ENCODE results near the gene GMPPA.
A peak's percentile ranks its signal among the peaks of the same experiment; 100 is the strongest.

Gene GMPPA

DNA sequence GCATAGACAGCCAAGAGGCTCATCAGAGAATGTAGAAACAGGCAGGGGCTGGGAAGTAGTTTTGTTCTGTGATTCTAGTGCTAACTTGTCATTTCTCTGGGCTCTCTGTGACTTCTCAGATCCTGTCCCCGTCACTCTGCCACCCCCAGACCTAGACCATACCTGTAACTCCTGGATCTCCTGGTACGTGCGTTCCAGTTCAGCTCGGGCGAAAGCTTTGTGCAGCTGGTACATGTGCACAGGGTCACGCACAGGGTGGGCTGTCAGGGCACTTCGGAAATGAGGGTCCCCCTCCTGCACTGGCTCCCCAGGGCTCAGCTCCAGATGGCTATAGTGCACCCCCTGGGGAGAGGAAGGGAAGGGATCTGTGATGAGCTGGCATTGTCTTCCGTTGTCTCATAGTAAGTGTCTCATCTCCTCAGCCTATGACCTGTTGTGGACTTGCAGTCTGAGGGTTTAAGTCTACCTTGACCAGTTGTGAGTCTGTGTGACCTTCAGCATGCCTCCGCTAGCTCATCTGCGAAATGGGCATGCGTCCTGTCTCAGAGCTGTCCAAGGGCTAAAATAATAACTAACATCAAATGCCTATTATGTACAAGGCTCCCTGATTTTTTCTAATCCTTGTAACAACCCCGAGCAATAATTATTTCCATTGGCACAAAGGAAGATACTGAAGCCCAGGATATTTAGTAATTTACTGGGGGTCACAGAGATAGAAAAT lies 42.3 kb downstream of the GMPPA start:
- DNase-seq (ENCODE audit: low spot score) = no peak

DNA sequence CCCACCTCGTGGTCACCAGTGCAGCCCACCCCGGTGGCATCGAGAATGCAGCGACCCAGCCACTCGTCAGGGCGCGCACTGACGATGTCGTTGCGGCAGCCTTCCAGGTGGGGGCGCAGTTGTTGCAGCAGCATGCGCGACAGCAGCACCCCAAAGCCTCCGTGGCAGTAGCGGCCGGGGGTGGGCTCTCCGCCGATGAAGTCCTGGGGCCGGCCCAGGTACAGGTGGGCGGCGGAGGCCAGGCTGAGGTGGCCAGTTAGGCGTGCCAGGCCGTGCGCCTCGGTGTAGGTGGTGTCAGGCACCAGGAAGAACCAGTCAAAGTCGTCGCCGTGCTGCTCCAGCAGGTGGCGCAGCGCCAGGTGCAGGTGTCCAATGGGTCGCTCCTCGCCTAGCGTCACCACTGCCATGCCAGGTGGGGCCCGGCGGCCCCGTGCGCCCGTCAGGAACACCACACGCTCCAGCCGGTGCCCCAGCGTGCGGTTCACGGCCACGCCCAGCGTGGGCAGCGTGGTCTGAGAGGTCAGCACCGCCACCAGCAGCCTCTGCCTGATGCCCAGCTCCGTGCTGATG lies 43.0 kb downstream of the GMPPA start:
- peak; percentile 51 for DNase-seq (ENCODE audit: low spot score)

DNA sequence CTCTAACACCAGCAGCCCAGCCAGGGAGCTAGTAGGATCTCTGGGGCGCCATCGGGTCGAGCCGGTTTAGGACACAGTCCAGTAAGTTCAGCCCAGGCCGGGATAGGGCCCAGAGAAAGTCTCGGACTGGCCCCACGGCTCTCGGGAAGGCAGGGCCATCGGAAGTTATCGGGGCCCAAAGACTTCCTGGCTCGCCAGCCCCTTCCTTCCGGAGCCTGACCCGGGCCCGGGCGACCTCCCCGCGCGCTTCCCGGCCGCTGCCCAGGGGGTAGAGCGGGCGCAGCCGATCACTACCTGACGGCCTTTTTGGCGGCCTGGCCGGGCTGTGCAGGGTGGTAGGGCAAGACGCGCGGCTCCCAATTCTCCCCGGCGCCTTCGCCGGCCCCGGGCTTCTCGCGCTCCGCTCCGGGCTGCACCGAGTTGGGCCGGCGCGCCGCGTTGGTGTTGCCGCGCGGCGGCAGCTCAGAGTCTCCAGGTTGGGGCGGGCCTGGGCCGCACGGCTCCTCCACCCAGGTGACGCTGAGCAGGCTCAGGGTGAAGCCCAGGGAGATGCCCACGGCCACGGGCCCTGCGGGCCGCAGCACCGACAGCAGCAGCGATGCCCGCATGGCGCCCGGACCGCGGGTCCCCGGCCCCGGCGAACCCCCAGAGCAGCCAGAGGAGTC lies 44.4 kb downstream of the GMPPA start:
- no peak for DNase-seq (ENCODE audit: low spot score)

DNA sequence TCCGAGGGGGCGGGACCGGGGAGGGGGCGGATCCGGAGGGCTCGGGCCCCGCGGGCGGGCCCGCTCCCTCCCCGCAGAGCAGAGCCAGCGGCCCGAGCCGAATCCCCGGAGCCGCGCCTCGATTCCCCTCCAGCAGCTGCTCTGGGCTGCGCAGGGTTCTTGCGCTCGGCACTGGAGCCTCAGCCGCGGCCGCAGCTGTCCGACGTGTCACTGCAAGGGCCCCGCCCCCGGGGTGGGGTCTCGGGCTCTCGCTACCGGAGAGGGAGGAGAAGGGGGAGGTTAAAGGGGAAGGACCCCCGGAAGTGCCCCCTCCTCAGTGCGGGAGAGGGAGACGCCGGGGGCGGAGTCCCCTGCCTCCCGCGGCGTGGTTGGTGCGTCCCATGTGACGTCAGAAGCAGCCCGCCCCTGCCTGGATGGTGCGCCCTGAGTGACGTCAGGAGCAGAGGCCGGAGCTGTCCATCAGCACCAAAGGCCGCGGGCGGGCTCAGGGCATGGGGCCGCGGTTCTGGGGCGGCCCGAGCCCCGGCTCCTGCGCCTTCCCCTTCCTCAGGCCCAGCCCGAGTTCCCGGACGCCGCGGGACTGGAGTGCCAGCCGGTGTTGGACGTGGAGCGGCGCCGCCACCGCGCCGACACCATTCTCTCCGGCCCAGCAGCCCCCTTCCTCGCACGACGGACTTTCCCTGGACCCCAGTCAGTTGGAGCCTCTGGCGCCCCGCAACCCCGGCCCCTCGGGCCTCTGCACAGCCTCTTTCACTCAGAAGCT lies 45.1 kb downstream of the GMPPA start, which contains the start of the genes CHPF and TMEM198:
TSS of gene CHPF (minus strand) at position 214 of the 763 bp plus-strand sequence. CDS start 271 bp downstream, outside the sequence.
TSS of gene TMEM198 (plus strand) at position 433 of the 763 bp plus-strand sequence. CDS start 700 bp downstream, outside the sequence.
- DNase-seq (ENCODE audit: low spot score) = peak; percentile 99

DNA sequence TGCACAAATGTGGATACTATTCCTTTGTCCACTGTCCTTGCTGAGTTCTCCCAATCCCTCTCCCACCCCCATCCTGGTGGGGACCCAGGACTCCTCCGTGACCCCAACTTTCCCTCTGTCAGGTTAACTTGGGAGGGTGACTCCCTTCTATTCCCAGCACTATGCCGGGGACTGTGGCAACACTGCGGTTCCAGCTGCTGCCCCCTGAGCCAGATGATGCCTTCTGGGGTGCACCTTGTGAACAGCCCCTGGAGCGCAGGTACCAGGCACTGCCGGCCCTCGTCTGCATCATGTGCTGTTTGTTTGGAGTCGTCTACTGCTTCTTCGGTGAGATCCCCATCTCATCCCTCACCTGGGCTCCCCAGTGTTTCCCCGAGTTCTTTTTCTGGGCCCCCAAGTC lies 45.9 kb downstream of the GMPPA start:
- DNase-seq (ENCODE audit: low spot score) = no peak

DNA sequence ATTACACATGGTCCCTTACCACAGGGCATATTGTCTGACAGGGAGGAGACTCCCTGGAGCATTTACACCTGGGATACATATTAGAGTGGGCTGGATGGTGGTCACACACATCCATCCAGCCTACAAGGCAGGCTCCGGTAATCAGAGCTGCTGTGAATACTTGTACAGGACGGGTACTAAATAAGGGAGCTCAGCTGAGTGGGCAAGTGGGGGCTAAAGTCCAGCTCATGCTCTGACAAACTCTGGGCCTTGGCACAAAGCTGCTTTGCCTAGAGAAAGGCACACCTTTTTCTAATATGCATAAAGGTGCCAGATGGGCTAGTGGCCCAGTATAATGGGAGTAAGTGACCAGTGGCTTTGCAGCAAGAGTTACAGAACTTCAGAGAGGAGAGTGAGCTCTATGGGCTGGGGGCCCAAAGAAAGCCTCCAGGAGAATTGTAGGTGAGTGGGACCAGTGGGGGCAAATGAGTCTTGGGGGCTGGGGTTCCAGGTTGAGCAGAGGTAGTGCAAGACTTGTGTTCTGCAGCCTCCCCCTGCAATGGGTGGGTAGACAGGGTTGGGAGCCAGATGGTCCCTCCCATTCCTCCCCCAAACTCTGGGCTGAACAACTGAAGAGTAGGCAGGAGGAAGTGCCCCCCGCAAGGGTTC lies 46.7 kb downstream of the GMPPA start:
- no peak for DNase-seq (ENCODE audit: low spot score)

DNA sequence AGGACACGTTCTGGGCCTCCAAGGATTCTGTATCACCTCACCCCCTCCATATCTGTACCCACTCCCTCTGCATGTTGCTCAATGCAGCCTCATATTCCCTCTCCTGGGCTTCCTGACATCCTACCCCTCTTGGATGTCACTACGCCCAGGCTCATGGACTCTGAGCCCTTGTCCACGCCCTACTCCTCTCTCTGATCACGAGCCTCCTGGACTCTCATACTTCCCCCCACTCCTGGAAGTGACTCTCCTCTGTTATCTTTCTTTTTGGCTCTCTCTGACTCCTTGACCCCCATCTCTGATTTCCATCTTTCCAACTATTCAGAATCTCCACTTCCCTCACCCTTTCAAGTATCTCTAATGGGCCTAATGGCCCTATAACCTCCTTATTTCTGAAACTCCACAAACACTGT lies 47.3 kb downstream of the GMPPA start:
- no peak for DNase-seq (ENCODE audit: low spot score)

DNA sequence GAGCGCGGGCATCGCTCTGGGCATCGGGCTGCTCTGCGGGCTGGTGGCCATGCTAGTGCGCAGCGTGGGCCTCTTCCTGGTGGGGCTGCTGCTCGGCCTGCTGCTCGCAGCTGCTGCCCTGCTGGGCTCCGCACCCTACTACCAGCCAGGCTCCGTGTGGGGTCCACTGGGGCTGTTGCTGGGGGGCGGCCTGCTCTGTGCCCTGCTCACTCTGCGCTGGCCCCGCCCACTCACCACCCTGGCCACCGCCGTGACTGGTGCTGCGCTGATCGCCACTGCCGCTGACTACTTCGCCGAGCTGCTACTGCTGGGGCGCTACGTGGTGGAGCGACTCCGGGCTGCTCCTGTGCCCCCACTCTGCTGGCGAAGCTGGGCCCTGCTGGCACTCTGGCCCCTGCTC lies 48.9 kb downstream of the GMPPA start:
- DNase-seq (ENCODE audit: low spot score) = no peak

DNA sequence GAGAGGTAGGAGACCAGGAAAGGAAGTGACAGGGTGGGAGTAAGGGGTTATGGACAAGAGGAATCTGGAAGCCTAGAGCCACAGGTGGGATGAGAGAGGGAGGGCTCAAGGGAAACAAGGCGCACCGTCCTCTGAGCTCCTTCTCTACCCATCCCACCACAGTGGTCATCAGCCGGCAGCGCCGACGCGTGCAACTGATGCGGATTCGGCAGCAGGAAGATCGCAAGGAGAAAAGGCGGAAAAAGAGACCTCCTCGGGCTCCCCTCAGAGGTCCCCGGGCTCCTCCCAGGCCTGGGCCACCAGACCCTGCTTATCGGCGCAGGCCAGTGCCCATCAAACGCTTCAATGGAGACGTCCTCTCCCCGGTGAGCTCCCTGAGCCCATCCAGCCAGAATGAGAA lies 50.3 kb downstream of the GMPPA start:
- no peak for DNase-seq (ENCODE audit: low spot score)

DNA sequence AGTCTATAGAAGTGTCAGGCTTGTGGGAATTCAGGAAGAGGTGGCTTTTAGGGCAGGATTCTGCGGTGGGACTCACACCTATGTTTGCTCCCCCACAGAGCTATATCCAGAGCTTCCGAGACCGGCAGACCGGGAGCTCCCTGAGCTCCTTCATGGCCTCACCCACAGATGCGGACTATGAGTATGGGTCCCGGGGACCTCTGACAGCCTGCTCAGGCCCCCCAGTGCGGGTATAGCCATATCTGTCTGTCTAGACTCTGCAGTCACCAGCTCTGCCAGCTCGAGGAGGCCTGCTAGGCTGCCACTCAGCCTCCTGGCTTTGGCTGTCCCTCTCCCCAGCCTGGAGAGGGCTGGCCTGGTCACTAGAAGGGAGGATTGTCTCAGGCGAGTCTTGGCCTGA lies 50.9 kb downstream of the GMPPA start:
- no peak for DNase-seq (ENCODE audit: low spot score)

DNA sequence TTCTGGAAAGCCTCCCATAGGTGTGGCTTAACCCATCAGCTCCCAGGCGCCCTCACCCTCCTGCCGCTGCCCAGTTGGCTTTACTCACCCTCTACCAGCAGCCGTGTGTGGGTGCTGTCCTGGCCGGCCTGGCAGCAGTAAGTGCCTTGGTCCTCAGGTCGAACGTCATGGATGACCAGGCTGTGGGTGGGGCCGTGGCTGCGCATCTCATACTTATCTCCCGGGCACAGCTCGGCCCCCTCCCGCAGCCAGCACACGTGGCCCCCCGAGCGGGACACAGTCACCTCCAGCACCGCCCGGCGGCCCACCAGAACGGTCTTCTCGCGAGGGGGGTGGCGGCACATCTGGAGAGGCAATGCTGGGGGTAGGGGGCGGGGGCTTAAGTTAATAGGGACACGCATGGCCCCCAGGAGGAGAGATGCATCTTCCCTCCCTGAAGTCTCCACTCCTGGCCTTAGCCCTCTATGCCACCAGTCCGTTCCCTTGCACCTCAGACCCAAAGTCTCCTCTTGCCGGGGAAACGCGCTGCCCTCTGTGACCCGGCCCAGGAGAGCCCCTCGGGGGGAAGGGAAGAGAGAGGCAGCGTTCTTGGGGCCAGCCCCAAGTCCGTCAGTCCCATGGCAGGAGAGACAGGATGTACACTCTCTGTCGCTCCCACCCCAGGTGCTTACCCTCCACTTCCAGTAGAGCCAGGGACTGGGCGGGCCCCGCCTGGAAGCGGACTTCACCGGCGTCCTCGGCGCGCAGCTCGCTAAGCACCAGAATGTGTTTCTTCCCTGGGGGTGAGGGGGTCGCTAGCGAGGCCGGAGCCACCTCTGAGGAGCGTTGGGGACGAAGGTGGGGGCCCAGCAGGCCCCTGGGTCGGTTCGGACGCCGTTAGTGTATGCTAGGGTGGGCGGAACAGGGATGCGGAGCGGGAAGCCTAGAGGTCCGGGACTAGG lies 53.0 kb downstream of the GMPPA start:
- no peak for DNase-seq (ENCODE audit: low spot score)

DNA sequence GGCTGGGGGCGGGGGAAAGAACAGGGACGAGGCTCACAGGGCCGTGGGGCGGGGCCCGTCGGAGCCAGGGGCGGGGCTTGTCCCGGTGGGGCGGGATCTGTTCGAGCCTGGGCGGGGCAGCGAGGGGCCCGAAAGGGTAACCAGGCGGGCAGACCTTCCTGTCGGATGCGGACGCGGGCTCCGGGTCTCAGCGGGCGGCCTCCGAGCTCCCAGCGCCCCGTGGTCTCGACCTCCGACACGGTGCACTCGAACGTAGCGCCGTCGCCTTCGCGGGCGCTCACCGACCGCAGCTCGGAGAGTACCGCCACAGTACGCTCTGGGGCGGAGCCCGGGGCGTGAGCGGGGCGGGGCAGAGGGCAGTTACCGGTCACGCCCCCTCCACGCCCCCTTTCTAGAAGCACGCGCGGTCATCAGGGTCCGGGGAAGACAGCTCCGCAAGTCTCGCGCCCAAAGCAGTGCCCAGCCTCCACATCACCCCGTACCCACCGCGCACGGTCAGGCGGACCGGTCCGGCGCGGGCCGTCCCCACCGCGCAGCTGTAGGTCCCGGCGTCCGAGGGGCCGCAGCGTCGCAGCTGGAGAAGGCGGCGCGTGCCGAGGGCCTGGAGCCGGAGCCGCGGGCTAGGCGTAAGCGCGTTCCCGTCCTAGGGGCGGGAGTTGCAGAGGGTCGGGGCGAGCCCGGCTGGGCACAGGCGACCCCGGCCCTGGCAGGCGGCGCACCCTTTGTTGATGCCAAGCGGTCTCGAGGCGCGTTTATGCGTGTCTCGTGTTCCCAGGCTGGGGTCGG lies 53.9 kb downstream of the GMPPA start:
- DNase-seq (ENCODE audit: low spot score) = peak; percentile 52

DNA sequence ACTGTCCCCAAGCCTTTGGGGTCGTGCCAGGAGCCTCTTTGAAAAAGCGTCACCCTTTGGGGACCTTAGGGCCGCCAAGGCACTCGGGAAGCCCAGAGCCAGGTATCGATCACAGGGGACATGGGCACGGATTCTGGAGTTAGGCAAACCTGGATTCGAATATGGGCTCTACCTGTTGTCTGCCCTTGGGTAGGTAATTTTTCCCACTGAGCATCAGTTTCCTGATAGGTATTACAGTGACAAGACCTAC lies 54.4 kb downstream of the GMPPA start:
- DNase-seq (ENCODE audit: low spot score) = no peak

DNA sequence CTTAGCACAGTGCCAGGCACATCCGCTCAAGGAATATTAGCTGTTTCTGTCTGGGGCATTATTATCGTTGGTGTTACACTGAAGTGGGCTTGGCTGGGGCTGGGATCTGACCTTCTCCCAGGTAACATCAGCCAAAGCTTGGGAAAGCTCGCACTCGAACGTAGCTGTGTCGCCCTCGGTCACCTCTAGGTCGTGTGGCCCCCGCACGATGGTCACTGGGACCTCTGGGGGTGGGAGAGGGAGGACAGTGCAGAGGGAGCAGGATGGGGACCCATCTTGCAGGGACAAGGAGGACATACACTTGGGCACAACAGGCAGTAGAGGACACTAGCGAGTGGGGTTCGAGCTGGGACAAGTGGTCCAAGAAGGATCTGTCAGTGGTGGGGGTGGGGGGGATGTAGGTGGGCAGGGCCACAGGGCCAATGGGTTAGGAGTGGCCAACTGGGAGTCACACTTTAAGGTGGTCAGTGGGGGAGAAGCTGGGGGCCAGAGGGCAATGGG lies 54.8 kb downstream of the GMPPA start:
- no peak for DNase-seq (ENCODE audit: low spot score)

DNA sequence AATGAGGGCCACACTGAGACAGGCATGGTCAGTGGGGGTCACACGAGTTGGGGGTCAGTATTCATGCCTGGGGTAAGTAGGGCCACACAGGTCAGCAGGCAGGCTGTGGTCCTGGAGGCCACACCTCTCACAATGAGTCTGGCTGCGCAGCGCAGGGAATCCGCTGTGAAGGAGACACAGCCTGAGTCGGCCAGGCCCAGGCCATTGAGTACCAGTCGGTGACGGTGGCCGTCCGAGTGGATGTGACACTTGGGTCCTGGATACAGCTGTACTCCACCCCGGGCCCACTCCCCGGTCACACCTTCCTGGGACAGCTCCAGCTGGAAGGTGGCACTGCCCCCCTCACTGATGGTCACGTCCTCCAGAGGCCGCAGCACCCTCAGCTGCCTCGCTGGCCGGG lies 55.7 kb downstream of the GMPPA start:
- DNase-seq (ENCODE audit: low spot score) = no peak

DNA sequence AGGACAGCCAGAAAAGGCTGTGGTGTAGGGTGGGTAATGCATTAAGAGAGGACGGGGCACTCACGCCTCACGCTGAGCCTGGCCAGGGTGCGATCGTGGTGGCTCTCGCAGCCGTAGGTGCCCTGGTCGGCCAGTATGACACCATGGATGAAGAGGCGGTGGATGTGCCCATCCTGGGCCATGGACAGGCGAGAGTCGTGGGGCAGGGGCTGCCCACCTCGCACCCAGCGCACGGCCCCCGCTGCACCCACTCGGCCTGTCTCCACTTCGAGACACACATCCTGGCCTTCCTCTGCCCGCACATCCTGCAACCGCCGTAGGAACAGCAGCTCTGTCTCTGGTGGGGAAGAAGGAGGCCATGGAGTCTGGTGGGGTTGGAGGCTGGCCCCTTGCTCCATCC lies 57.3 kb downstream of the GMPPA start:
- no peak for DNase-seq (ENCODE audit: low spot score)

DNA sequence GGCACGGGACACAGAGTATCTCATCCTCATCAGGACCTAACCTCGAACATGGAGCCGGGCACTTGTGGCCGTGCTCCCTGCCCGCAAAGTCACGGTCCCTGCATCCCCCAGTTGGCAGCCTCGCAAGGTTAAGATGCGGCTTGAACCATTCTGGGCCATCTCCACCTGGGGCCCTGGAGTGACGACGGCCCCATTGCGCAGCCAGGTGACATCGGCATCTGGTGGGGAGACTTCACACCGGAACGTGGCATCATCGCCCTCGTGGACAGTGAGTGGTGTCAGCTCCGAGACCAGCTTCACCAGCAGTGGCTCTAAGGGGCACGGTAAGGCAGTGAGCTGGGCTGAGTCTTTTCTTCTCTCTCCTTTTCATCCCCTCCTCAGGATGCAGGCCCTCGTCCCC lies 57.7 kb downstream of the GMPPA start:
- DNase-seq (ENCODE audit: low spot score) = no peak
